Gastrocnemius medialis (tissue), 4 donors: ENCODE measurements around the gene THSD4. TPM values are rescaled to one million over a fixed set of nuclear protein-coding genes. Genes with fewer than 3 reads are reported as not detected.

Experiments
- ATAC-seq, 2 donors: fragments of 150-250 bp; one replicate each; pipeline ENCODE4 v1.9.1; 2016
- DNase-seq, 2 donors: peaks; one replicate each; pipeline ENCODE4 v3.0.0-alpha.2; 2019
- H3K27ac ChIP-seq, 4 donors: fragments of 200-600 bp; sonication (generic); 1 replicate in 1 of 4; 2 replicates in 3 of 4; pipeline ENCODE4 v1.5.1; 2016 to 2018; ENCODE audit warnings: mild to moderate bottlenecking in 2 of 4, moderate library complexity in 1 of 4
- H3K27me3 ChIP-seq, 3 donors: fragments of 200-600 bp; sonication (generic) in 2 of 3; 1 replicate in 1 of 3; 2 replicates in 2 of 3; pipeline versions ENCODE4 v1.5.1 to v1.6.0; 2016 to 2019; ENCODE audit warnings: mild to moderate bottlenecking in 1 of 3, moderate library complexity in 1 of 3
- H3K36me3 ChIP-seq, 2 donors: fragments of 200-600 bp; sonication (generic) in 1 of 2; one replicate each; pipeline ENCODE4 v1.5.1; 2017 to 2018
- H3K4me1 ChIP-seq, 2 donors: fragments of 200-600 bp; sonication (generic) in 1 of 2; one replicate each; pipeline ENCODE4 v1.5.1; 2016 to 2017; ENCODE audit warnings: mild to moderate bottlenecking in 2 of 2
- H3K4me3 ChIP-seq, 4 donors: fragments of 200-600 bp; sonication (generic) in 3 of 4; 1 replicate in 1 of 4; 2 replicates in 3 of 4; pipeline ENCODE4 v1.5.1; 2016 to 2019; ENCODE audit warnings: mild to moderate bottlenecking in 2 of 4
- H3K9me3 ChIP-seq, 3 donors: fragments of 200-600 bp; sonication (generic) in 2 of 3; 1 replicate in 1 of 3; 2 replicates in 2 of 3; pipeline ENCODE4 v1.5.1; 2016 to 2019
- CTCF ChIP-seq, 5 experiments: fragments of 450-650 bp in 3 of 5; fragments of 200-600 bp in 2 of 5; sonication (generic) in 2 of 5; IDR thresholded peaks in 4 of 5; conservative IDR thresholded peaks in 1 of 5; 1 replicate in 4 of 5; 2 replicates in 1 of 5; pipeline ENCODE4 v1.5.1; 2016 to 2019; ENCODE audit warnings: antibody characterized with exemption in 5 of 5, mild to moderate bottlenecking in 3 of 5, moderate library complexity in 3 of 5
- POLR2A ChIP-seq, 2 donors: fragments of 450-650 bp; IDR thresholded peaks; one replicate each; pipeline ENCODE4 v1.6.1; 2017; ENCODE audit warnings: antibody characterized with exemption in 2 of 2, mild to moderate bottlenecking in 2 of 2, moderate library complexity in 2 of 2
- in situ Hi-C, 4 donors: fragments of 200-750 bp; cut with MboI; loops; one replicate each; pipeline versions ENCODE4 v1.15.0 to v1.8.0; 2017; ENCODE audit warnings: low sequenced_read_pairs in 4 of 4
- intact Hi-C: fragments of 100-400 bp; cut with DNase I; formaldehyde crosslinking; loops from one replicate; pipeline ENCODE4 v1.15.1; 2023; ENCODE audit warnings: low total_unique reads
- total RNA-seq, 4 donors: library from RNA; depleted of rRNA; stranded (reverse); fragments of >200 nt; gene quantifications; one replicate each; pipeline versions ENCODE4 v1.1.0 to v1.2.3, GENCODE V29; 2016

Gene THSD4
- total RNA-seq, 4 donors from 2014 or later: 0.35 to 3.1 (median 0.60) TPM

- Histone ChIP-seq H3K27ac (no peak overlapping the region), H3K4me3 (no peak overlapping the region), H3K9me3 (no peaks in the 10 kb centered on the region), H3K27me3 (no peaks in the 10 kb centered on the region), H3K36me3 (no peaks in the 10 kb centered on the region), H3K4me1 (no peaks in the 10 kb centered on the region)
- DNase-seq (no peak), ATAC-seq (no peak)
- TF ChIP-seq POLR2A (IDR thresholded peaks at IDR 0.05): no peak
- in situ Hi-C loops: no loop called here
- intact Hi-C loops: no loop called here
These were observed 32.5 kb upstream of the THSD4 start for GRCh38 chr15:71082803-71083202.

- Histone ChIP-seq H3K27me3 (no peaks in the 10 kb centered on the region), H3K36me3 (no peaks in the 10 kb centered on the region), H3K4me3 (no peak overlapping the region), H3K27ac (no peak overlapping the region), H3K9me3 (no peaks in the 10 kb centered on the region), H3K4me1 (no peaks in the 10 kb centered on the region)
- TF ChIP-seq POLR2A (IDR thresholded peaks at IDR 0.05): no peak
- TF ChIP-seq CTCF (IDR thresholded peaks at IDR 0.05 in 4 of 5, conservative IDR thresholded peaks at IDR 0.05 in 1 of 5): no peak
- intact Hi-C loops: no loop called here
- in situ Hi-C loops: no loop called here
- ATAC-seq: no peak
- no peak for DNase-seq
These were observed 31.9 kb upstream of the THSD4 start for GRCh38 chr15:71083349-71083748.

GRCh38 chr15:71084264-71084663 is 31.0 kb upstream of the THSD4 start:
- intact Hi-C loops (no loop called here), in situ Hi-C loops (no loop called here)
- Histone ChIP-seq H3K4me1 (no peaks in the 10 kb centered on the region), H3K9me3 (no peaks in the 10 kb centered on the region), H3K27me3 (no peaks in the 10 kb centered on the region), H3K27ac (no peak overlapping the region), H3K4me3 (no peak overlapping the region), H3K36me3 (no peaks in the 10 kb centered on the region)
- ATAC-seq (no peak), DNase-seq (no peak)
- TF ChIP-seq POLR2A (IDR thresholded peaks at IDR 0.05): no peak
- TF ChIP-seq CTCF (IDR thresholded peaks at IDR 0.05 in 4 of 5, conservative IDR thresholded peaks at IDR 0.05 in 1 of 5): no peak

GRCh38 chr15:71085809-71086208 is 29.5 kb upstream of the THSD4 start:
- in situ Hi-C loops: no loop called here

GRCh38 chr15:71088155-71088554 is 27.1 kb upstream of the THSD4 start:
- TF ChIP-seq CTCF (IDR thresholded peaks at IDR 0.05 in 4 of 5, conservative IDR thresholded peaks at IDR 0.05 in 1 of 5) (no peak), POLR2A (IDR thresholded peaks at IDR 0.05) (no peak)
- no peak overlapping the region for H3K4me3 ChIP-seq
- in situ Hi-C loops (no loop called here), intact Hi-C loops (no loop called here)
- H3K27me3 ChIP-seq: no peaks in the 10 kb centered on the region
- no peaks in the 10 kb centered on the region for H3K9me3 ChIP-seq
- no peaks in the 10 kb centered on the region for H3K36me3 ChIP-seq
- DNase-seq (no peak), ATAC-seq (no peak)
- H3K4me1 ChIP-seq: no peaks in the 10 kb centered on the region
- no peak overlapping the region for H3K27ac ChIP-seq

More at GRCh38 chr15:71085809-71086208, 29.5 kb upstream of the THSD4 start:
- H3K27me3 ChIP-seq: no peaks in the 10 kb centered on the region
- ATAC-seq: no peak
- intact Hi-C loops: no loop called here
- no peak for DNase-seq
- H3K4me1 ChIP-seq: no peaks in the 10 kb centered on the region
- TF ChIP-seq POLR2A (IDR thresholded peaks at IDR 0.05) (no peak), CTCF (IDR thresholded peaks at IDR 0.05 in 4 of 5, conservative IDR thresholded peaks at IDR 0.05 in 1 of 5) (no peak)
- no peaks in the 10 kb centered on the region for H3K36me3 ChIP-seq
- no peak overlapping the region for H3K27ac ChIP-seq
- H3K9me3 ChIP-seq: no peaks in the 10 kb centered on the region
- no peak overlapping the region for H3K4me3 ChIP-seq
